ENCODE data around the gene EFCAB11. TPM values are rescaled to one million over a fixed set of nuclear protein-coding genes. Genes with fewer than 3 reads are reported as not detected.

The EFCAB11 gene
- total RNA-seq, 4 donors from 2014 or later = 4.4 to 8.5 (median 6.7) TPM

- no peak for TF ChIP-seq CTCF (IDR thresholded peaks at IDR 0.05; ENCODE audit: low read depth)
Measured at GRCh38 chr14:89921346-89921745, 33.2 kb downstream of the EFCAB11 start.

GRCh38 chr14:89920056-89920455 is 34.5 kb downstream of the EFCAB11 start:
- TF ChIP-seq CTCF (IDR thresholded peaks at IDR 0.05; ENCODE audit: low read depth) = no peak

- TF ChIP-seq CTCF (IDR thresholded peaks at IDR 0.05; ENCODE audit: low read depth) = no peak
Measured at GRCh38 chr14:89918721-89919120, 35.8 kb downstream of the EFCAB11 start.

GRCh38 chr14:89915114-89915878 is 39.2 kb downstream of the EFCAB11 start:
- no peak for TF ChIP-seq CTCF (IDR thresholded peaks at IDR 0.05; ENCODE audit: low read depth)

GRCh38 chr14:89912667-89913211 is 41.8 kb downstream of the EFCAB11 start:
- no peak for TF ChIP-seq CTCF (IDR thresholded peaks at IDR 0.05; ENCODE audit: low read depth)

GRCh38 chr14:89912221-89912620 is 42.3 kb downstream of the EFCAB11 start:
- TF ChIP-seq CTCF (IDR thresholded peaks at IDR 0.05; ENCODE audit: low read depth) = no peak

GRCh38 chr14:89911010-89911919 is 43.3 kb downstream of the EFCAB11 start:
- TF ChIP-seq CTCF (IDR thresholded peaks at IDR 0.05; ENCODE audit: low read depth) = no peak
